ENCODE results near the gene TBCD. TPM values are rescaled to one million over a fixed set of nuclear protein-coding genes. Genes with fewer than 3 reads are reported as not detected.

TBCD gene
- total and polyA plus RNA-seq, 4 donors: 56.3 to 140 (median 92.8) TPM

DNA sequence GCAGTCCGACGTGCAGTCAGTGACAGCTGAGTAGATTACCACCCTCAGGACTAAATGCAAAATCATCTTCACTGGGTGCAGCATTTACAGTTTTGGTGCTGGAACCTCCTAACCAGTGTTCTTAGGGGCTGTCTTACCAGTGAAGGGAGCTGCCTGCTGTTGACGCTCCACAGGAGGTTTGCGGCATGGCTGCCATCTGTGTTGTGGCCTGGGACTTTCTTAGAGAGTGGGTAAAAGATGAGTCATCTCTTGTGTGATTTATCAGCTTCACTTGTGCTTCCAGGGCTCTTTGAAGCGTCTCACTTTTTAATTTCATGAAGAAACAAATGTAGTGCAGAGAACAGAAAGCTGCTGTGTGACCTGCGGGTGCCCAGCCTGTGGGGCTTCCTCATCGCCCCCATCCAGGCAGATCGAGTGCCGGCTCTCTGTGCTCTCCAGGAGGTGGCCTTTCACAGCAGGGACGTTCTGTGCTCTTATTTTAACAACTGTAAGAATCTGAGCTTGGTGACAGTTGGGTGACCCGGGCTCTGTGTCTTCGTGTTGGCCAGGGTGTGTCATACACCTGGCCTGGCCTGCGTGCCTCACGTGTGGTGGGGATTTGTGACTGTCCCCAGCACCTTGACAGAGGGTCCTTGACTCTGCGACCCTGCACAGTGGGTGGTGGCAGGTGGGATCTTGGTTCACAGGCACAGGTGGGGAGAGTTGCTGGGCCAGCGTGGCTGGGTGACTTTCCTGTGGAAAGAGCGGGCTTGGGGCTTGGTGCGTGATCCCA, 112.3 kb downstream of the TBCD start:
- Histone ChIP-seq H3K36me3 (ENCODE audit: control insufficient read depth, insufficient read depth, low read length) (peaks cover 55% of the 10 kb centered on the region), H3K27ac (ENCODE audit: low read depth, low read length) (no peak overlapping the region), H3K4me1 (ENCODE audit: control insufficient read depth, insufficient read depth, low read length) (peaks cover 68% of the 10 kb centered on the region), H3K27me3 (ENCODE audit: control insufficient read depth, insufficient read depth, low read length) (no peaks in the 10 kb centered on the region), H3K4me3 (ENCODE audit: low read depth, low read length) (no peak overlapping the region), H3K9me3 (ENCODE audit: control insufficient read depth, insufficient read depth, low read length) (no peaks in the 10 kb centered on the region)
- DNase-seq (ENCODE audit: low read depth in 4 of 6, low spot score in 6 of 6): peak in 2 of 6 donors; percentile 39 to 53
- WGBS (ENCODE audit: insufficient coverage): 65% methylated on average over 16 of the region's 18 CpGs

GRCh38 chr17:82864713-82865248, 112.9 kb downstream of the TBCD start:
- no peak for DNase-seq (ENCODE audit: low read depth in 4 of 6, low spot score in 6 of 6)
- Histone ChIP-seq H3K27me3 (ENCODE audit: control insufficient read depth, insufficient read depth, low read length) (no peaks in the 10 kb centered on the region), H3K36me3 (ENCODE audit: control insufficient read depth, insufficient read depth, low read length) (peaks cover 54% of the 10 kb centered on the region), H3K27ac (ENCODE audit: low read depth, low read length) (no peak overlapping the region), H3K9me3 (ENCODE audit: control insufficient read depth, insufficient read depth, low read length) (no peaks in the 10 kb centered on the region), H3K4me3 (ENCODE audit: low read depth, low read length) (no peak overlapping the region), H3K4me1 (ENCODE audit: control insufficient read depth, insufficient read depth, low read length) (peaks cover 64% of the 10 kb centered on the region)
- WGBS (ENCODE audit: insufficient coverage): 68% methylated on average over 9 of the region's 16 CpGs

- DNase-seq (ENCODE audit: low read depth in 4 of 6, low spot score in 6 of 6): no peak
- 64% methylated on average over 13 of the region's 23 CpGs for WGBS (ENCODE audit: insufficient coverage)
- no peaks in the 10 kb centered on the region for H3K27me3 ChIP-seq (ENCODE audit: control insufficient read depth, insufficient read depth, low read length)
- H3K4me3 ChIP-seq (ENCODE audit: low read depth, low read length): no peak overlapping the region
- peaks cover 60% of the 10 kb centered on the region for H3K4me1 ChIP-seq (ENCODE audit: control insufficient read depth, insufficient read depth, low read length)
- peaks cover 54% of the 10 kb centered on the region for H3K36me3 ChIP-seq (ENCODE audit: control insufficient read depth, insufficient read depth, low read length)
- H3K27ac ChIP-seq (ENCODE audit: low read depth, low read length): no peak overlapping the region
- no peaks in the 10 kb centered on the region for H3K9me3 ChIP-seq (ENCODE audit: control insufficient read depth, insufficient read depth, low read length)
Observed at GRCh38 chr17:82865274-82865673, 113.4 kb downstream of the TBCD start.

- peak overlapping the region; percentile 47 for H3K27ac ChIP-seq (ENCODE audit: low read depth, low read length)
- 57% methylated on average over 7 of the region's 9 CpGs for WGBS (ENCODE audit: insufficient coverage)
- no peaks in the 10 kb centered on the region for H3K9me3 ChIP-seq (ENCODE audit: control insufficient read depth, insufficient read depth, low read length)
- peak in 1 of 6 donors; percentile 58 for DNase-seq (ENCODE audit: low read depth in 4 of 6, low spot score in 6 of 6)
- no peak overlapping the region for H3K4me3 ChIP-seq (ENCODE audit: low read depth, low read length)
- peaks cover 56% of the 10 kb centered on the region for H3K36me3 ChIP-seq (ENCODE audit: control insufficient read depth, insufficient read depth, low read length)
- no peaks in the 10 kb centered on the region for H3K27me3 ChIP-seq (ENCODE audit: control insufficient read depth, insufficient read depth, low read length)
- H3K4me1 ChIP-seq (ENCODE audit: control insufficient read depth, insufficient read depth, low read length): peaks cover 54% of the 10 kb centered on the region
Observed at GRCh38 chr17:82865774-82866395, 114.0 kb downstream of the TBCD start.

GRCh38 chr17:82866590-82867191, 114.8 kb downstream of the TBCD start:
- Histone ChIP-seq H3K27me3 (ENCODE audit: control insufficient read depth, insufficient read depth, low read length) (no peaks in the 10 kb centered on the region), H3K9me3 (ENCODE audit: control insufficient read depth, insufficient read depth, low read length) (no peaks in the 10 kb centered on the region), H3K4me1 (ENCODE audit: control insufficient read depth, insufficient read depth, low read length) (peaks cover 51% of the 10 kb centered on the region), H3K36me3 (ENCODE audit: control insufficient read depth, insufficient read depth, low read length) (peaks cover 58% of the 10 kb centered on the region), H3K4me3 (ENCODE audit: low read depth, low read length) (no peak overlapping the region), H3K27ac (ENCODE audit: low read depth, low read length) (peak overlapping the region; percentile 47)
- peak in 1 of 6 donors; percentile 55 for DNase-seq (ENCODE audit: low read depth in 4 of 6, low spot score in 6 of 6)
- 48% methylated on average over 9 of the region's 11 CpGs for WGBS (ENCODE audit: insufficient coverage)

DNA sequence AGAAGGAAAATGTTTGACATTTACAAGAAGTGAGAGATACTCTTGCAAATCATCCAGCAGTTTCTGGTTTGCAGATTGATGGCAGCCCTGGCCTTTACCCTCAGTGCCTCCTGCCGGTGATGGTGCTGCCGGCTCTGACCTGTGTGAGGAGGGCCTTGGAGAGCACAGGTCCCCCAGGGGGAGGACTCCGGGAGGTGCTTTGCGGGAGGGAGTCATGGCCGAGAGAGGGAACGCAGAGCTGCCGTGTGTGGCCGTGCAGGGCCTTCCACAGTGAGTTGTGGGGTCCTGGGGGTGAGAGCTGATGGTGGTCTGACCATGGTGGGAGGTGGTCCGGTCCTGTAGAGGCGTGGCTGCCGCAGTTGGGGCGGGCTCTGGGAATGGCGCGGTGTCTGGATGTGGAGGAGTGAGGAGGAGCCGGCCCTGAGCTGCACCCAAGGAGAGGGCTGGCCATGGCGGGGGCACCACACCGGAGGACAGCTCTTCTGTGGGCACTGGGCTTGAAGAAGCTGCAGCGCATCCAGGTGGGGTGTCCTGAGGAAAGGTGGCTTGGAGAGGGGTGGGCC, 116.0 kb downstream of the TBCD start:
- 90% methylated on average over 16 of the region's 18 CpGs for WGBS (ENCODE audit: insufficient coverage)
- Histone ChIP-seq H3K27ac (ENCODE audit: low read depth, low read length) (no peak overlapping the region), H3K4me3 (ENCODE audit: low read depth, low read length) (no peak overlapping the region), H3K27me3 (ENCODE audit: control insufficient read depth, insufficient read depth, low read length) (no peaks in the 10 kb centered on the region), H3K36me3 (ENCODE audit: control insufficient read depth, insufficient read depth, low read length) (peaks cover 70% of the 10 kb centered on the region), H3K9me3 (ENCODE audit: control insufficient read depth, insufficient read depth, low read length) (no peaks in the 10 kb centered on the region), H3K4me1 (ENCODE audit: control insufficient read depth, insufficient read depth, low read length) (peaks cover 51% of the 10 kb centered on the region)
- DNase-seq (ENCODE audit: low read depth in 4 of 6, low spot score in 6 of 6): no peak

DNA sequence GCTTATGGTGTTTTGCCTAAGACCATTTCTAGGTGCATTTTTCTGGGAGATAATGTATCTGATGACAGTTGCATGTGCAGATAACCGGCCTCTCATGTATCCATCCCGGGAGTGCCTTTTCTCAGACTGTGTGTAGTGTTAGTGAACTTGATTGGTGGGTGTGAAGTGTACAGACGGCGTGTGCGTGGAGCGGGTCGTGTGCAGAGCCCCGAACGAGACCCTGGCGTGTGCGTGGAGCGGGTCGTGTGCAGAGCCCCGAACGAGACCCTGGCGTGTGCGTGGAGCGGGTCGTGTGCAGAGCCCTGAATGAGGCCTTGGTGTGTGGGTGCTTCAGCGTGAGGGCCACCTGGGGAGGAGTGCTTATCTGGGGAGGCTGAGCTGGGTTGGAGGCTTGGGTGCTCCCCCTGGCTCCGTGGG, 116.9 kb downstream of the TBCD start:
- Histone ChIP-seq H3K9me3 (ENCODE audit: control insufficient read depth, insufficient read depth, low read length) (no peaks in the 10 kb centered on the region), H3K4me1 (ENCODE audit: control insufficient read depth, insufficient read depth, low read length) (peaks cover 46% of the 10 kb centered on the region), H3K27me3 (ENCODE audit: control insufficient read depth, insufficient read depth, low read length) (no peaks in the 10 kb centered on the region), H3K4me3 (ENCODE audit: low read depth, low read length) (no peak overlapping the region), H3K36me3 (ENCODE audit: control insufficient read depth, insufficient read depth, low read length) (peaks cover 71% of the 10 kb centered on the region), H3K27ac (ENCODE audit: low read depth, low read length) (no peak overlapping the region)
- 86% methylated on average over 11 of the region's 21 CpGs for WGBS (ENCODE audit: insufficient coverage)
- DNase-seq (ENCODE audit: low read depth in 4 of 6, low spot score in 6 of 6): no peak

GRCh38 chr17:82869536-82869935, 117.7 kb downstream of the TBCD start:
- DNase-seq (ENCODE audit: low read depth in 4 of 6, low spot score in 6 of 6): no peak
- Histone ChIP-seq H3K27ac (ENCODE audit: low read depth, low read length) (no peak overlapping the region), H3K4me1 (ENCODE audit: control insufficient read depth, insufficient read depth, low read length) (peaks cover 38% of the 10 kb centered on the region), H3K4me3 (ENCODE audit: low read depth, low read length) (no peak overlapping the region), H3K27me3 (ENCODE audit: control insufficient read depth, insufficient read depth, low read length) (no peaks in the 10 kb centered on the region), H3K9me3 (ENCODE audit: control insufficient read depth, insufficient read depth, low read length) (no peaks in the 10 kb centered on the region), H3K36me3 (ENCODE audit: control insufficient read depth, insufficient read depth, low read length) (peaks cover 78% of the 10 kb centered on the region)
- WGBS (ENCODE audit: insufficient coverage): 78% methylated on average over 10 of the region's 11 CpGs

DNA sequence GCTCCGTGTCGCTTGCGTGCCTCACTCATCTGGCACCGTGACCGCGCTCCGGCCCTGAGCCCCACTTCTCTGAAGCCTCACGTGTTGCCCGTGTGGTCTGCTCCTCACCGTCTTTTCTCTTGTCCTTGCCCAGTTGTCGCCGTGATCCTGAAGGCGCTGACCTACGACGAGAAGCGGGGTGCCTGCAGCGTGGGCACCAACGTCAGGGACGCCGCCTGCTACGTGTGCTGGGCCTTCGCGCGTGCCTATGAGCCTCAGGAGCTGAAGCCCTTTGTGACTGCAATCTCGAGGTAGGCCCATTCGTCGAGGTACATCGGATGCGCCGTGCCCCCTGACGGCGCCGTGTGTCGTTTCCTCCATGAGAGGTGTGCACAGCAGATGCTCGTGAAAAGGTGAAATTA, 118.2 kb downstream of the TBCD start:
- peaks cover 32% of the 10 kb centered on the region for H3K4me1 ChIP-seq (ENCODE audit: control insufficient read depth, insufficient read depth, low read length)
- no peaks in the 10 kb centered on the region for H3K9me3 ChIP-seq (ENCODE audit: control insufficient read depth, insufficient read depth, low read length)
- 95% methylated on average over 35 of the region's 35 CpGs for WGBS (ENCODE audit: insufficient coverage)
- DNase-seq (ENCODE audit: low read depth in 4 of 6, low spot score in 6 of 6): no peak
- no peaks in the 10 kb centered on the region for H3K27me3 ChIP-seq (ENCODE audit: control insufficient read depth, insufficient read depth, low read length)
- no peak overlapping the region for H3K27ac ChIP-seq (ENCODE audit: low read depth, low read length)
- peaks cover 75% of the 10 kb centered on the region for H3K36me3 ChIP-seq (ENCODE audit: control insufficient read depth, insufficient read depth, low read length)
- H3K4me3 ChIP-seq (ENCODE audit: low read depth, low read length): no peak overlapping the region
